ENCODE results near the gene ERMAP. TPM values are rescaled to one million over a fixed set of nuclear protein-coding genes. Genes with fewer than 3 reads are reported as not detected.

The ERMAP gene
- total RNA-seq, 2 experiments from 2014 or later = 5.7 to 6.0 TPM

GRCh38 chr1:42831273-42831672 is 14.4 kb downstream of the ERMAP start:
- ATAC-seq = no peak

GRCh38 chr1:42832641-42833240 is 15.8 kb downstream of the ERMAP start:
- ATAC-seq = no peak
- Mint-ChIP-seq H3K9me3 (ENCODE audit: insufficient read depth) (no peaks in the 10 kb centered on the region), H3K4me3 (no peak overlapping the region), H3K4me1 (ENCODE audit: low read depth) (peaks cover 2% of the 10 kb centered on the region), H3K27me3 (ENCODE audit: low read depth) (no peaks in the 10 kb centered on the region), H3K36me3 (ENCODE audit: low read depth) (no peaks in the 10 kb centered on the region), H3K27ac (no peak overlapping the region)
- ChIA-PET POLR2A (interaction anchor here (1.0 kb wide), 1 partner anchor 13 kb away, joined by 3 read pairs; the partner anchor contains the start of gene ZNF691), CTCF (interaction anchor here (0.8 kb wide), 1 partner anchor 13 kb away, joined by 3 read pairs; the partner anchor contains the start of gene ZNF691)
- DNase-seq = no peak

More at GRCh38 chr1:42831273-42831672, 14.4 kb downstream of the ERMAP start:
- no peak overlapping the region for H3K4me3 Mint-ChIP-seq
- ChIA-PET CTCF (no interaction called here), POLR2A (no interaction called here)
- no peak for DNase-seq
- H3K36me3 Mint-ChIP-seq (ENCODE audit: low read depth) = no peaks in the 10 kb centered on the region
- no peaks in the 10 kb centered on the region for H3K9me3 Mint-ChIP-seq (ENCODE audit: insufficient read depth)
- H3K27me3 Mint-ChIP-seq (ENCODE audit: low read depth) = no peaks in the 10 kb centered on the region
- H3K4me1 Mint-ChIP-seq (ENCODE audit: low read depth) = no peaks in the 10 kb centered on the region
- no peak overlapping the region for H3K27ac Mint-ChIP-seq

- ATAC-seq (no peak), DNase-seq (no peak)
- Mint-ChIP-seq H3K4me1 (ENCODE audit: low read depth) (peaks cover 2% of the 10 kb centered on the region), H3K36me3 (ENCODE audit: low read depth) (no peaks in the 10 kb centered on the region), H3K27me3 (ENCODE audit: low read depth) (no peaks in the 10 kb centered on the region), H3K9me3 (ENCODE audit: insufficient read depth) (no peaks in the 10 kb centered on the region), H3K4me3 (no peak overlapping the region), H3K27ac (no peak overlapping the region)
- CTCF ChIA-PET = no interaction called here
- POLR2A ChIA-PET = no interaction called here
These were observed 17.1 kb downstream of the ERMAP start for GRCh38 chr1:42833981-42834380.

GRCh38 chr1:42834803-42835202 is 17.9 kb downstream of the ERMAP start:
- ATAC-seq (no peak), DNase-seq (no peak)
- Mint-ChIP-seq H3K4me3 (no peak overlapping the region), H3K27ac (no peak overlapping the region), H3K9me3 (ENCODE audit: insufficient read depth) (no peaks in the 10 kb centered on the region), H3K27me3 (ENCODE audit: low read depth) (no peaks in the 10 kb centered on the region), H3K36me3 (ENCODE audit: low read depth) (no peaks in the 10 kb centered on the region), H3K4me1 (ENCODE audit: low read depth) (peaks cover 2% of the 10 kb centered on the region)
- POLR2A ChIA-PET = interaction anchor here (0.9 kb wide), 1 partner anchor 12 kb away, joined by 4 read pairs; the partner anchor contains the start of gene ZNF691
- CTCF ChIA-PET = interaction anchor here (1.4 to 1.6 kb wide), 2 partner anchors 11 to 18 kb away, joined by 3 to 6 read pairs; partner anchors contain the start of genes ERMAP, SVBP and ZNF691

GRCh38 chr1:42835422-42835821 is 18.5 kb downstream of the ERMAP start:
- Mint-ChIP-seq H3K27ac (no peak overlapping the region), H3K9me3 (ENCODE audit: insufficient read depth) (no peaks in the 10 kb centered on the region), H3K36me3 (ENCODE audit: low read depth) (no peaks in the 10 kb centered on the region), H3K4me1 (ENCODE audit: low read depth) (peaks cover 2% of the 10 kb centered on the region), H3K27me3 (ENCODE audit: low read depth) (no peaks in the 10 kb centered on the region), H3K4me3 (no peak overlapping the region)
- no peak for DNase-seq
- POLR2A ChIA-PET = interaction anchor here (0.9 kb wide), 1 partner anchor 11 kb away, joined by 4 read pairs; the partner anchor contains the start of gene ZNF691
- CTCF ChIA-PET = interaction anchor here (1.4 to 1.6 kb wide), 3 partner anchors 11 to 57 kb away, joined by 3 to 6 read pairs (median 4); partner anchors contain the start of genes ERMAP, SVBP and ZNF691
- ATAC-seq = no peak

- Mint-ChIP-seq H3K27me3 (ENCODE audit: low read depth) (no peaks in the 10 kb centered on the region), H3K27ac (no peak overlapping the region)
These were observed 20.8 kb downstream of the ERMAP start for GRCh38 chr1:42837709-42838108.

GRCh38 chr1:42838482-42839190 is 21.7 kb downstream of the ERMAP start:
- Mint-ChIP-seq H3K4me1 (ENCODE audit: low read depth) (peaks cover 2% of the 10 kb centered on the region), H3K36me3 (ENCODE audit: low read depth) (peaks cover 2% of the 10 kb centered on the region), H3K27ac (no peak overlapping the region), H3K9me3 (ENCODE audit: insufficient read depth) (no peaks in the 10 kb centered on the region), H3K27me3 (ENCODE audit: low read depth) (no peaks in the 10 kb centered on the region), H3K4me3 (no peak overlapping the region)
- DNase-seq = no peak
- ChIA-PET CTCF (interaction anchor here (1.0 to 1.8 kb wide), 3 partner anchors 8 to 235 kb away, joined by 3 to 11 read pairs (median 3); partner anchors contain the start of genes ERMAP, SVBP and ZNF691), POLR2A (no interaction called here)
- no peak for ATAC-seq

More at GRCh38 chr1:42837709-42838108, 20.8 kb downstream of the ERMAP start:
- Mint-ChIP-seq H3K4me3 (no peak overlapping the region), H3K4me1 (ENCODE audit: low read depth) (peaks cover 2% of the 10 kb centered on the region), H3K36me3 (ENCODE audit: low read depth) (no peaks in the 10 kb centered on the region), H3K9me3 (ENCODE audit: insufficient read depth) (no peaks in the 10 kb centered on the region)
- POLR2A ChIA-PET = no interaction called here
- ATAC-seq (no peak), DNase-seq (no peak)
- CTCF ChIA-PET = interaction anchor here (1.0 to 1.8 kb wide), 3 partner anchors 9 to 236 kb away, joined by 3 to 11 read pairs (median 3); partner anchors contain the start of genes ERMAP, SVBP and ZNF691

- ATAC-seq (no peak), DNase-seq (no peak)
- Mint-ChIP-seq H3K9me3 (ENCODE audit: insufficient read depth) (no peaks in the 10 kb centered on the region), H3K4me1 (ENCODE audit: low read depth) (peaks cover 5% of the 10 kb centered on the region), H3K27me3 (ENCODE audit: low read depth) (no peaks in the 10 kb centered on the region), H3K4me3 (no peak overlapping the region), H3K27ac (no peak overlapping the region), H3K36me3 (ENCODE audit: low read depth) (peaks cover 2% of the 10 kb centered on the region)
- ChIA-PET POLR2A (no interaction called here), CTCF (no interaction called here)
These were observed 24.1 kb downstream of the ERMAP start for GRCh38 chr1:42841010-42841409.

- H3K9me3 Mint-ChIP-seq (ENCODE audit: insufficient read depth) = no peaks in the 10 kb centered on the region
- ChIA-PET CTCF (no interaction called here), POLR2A (no interaction called here)
- H3K4me1 Mint-ChIP-seq (ENCODE audit: low read depth) = peaks cover 7% of the 10 kb centered on the region
- no peaks in the 10 kb centered on the region for H3K27me3 Mint-ChIP-seq (ENCODE audit: low read depth)
- H3K27ac Mint-ChIP-seq = no peak overlapping the region
- ATAC-seq = no peak
- no peak overlapping the region for H3K4me3 Mint-ChIP-seq
- DNase-seq = no peak
- H3K36me3 Mint-ChIP-seq (ENCODE audit: low read depth) = peaks cover 2% of the 10 kb centered on the region
These were observed 24.7 kb downstream of the ERMAP start for GRCh38 chr1:42841440-42842147.

GRCh38 chr1:42844592-42845140 is 27.7 kb downstream of the ERMAP start:
- H3K27ac Mint-ChIP-seq = no peak overlapping the region
- DNase-seq (no peak), ATAC-seq (no peak)
- no peaks in the 10 kb centered on the region for H3K27me3 Mint-ChIP-seq (ENCODE audit: low read depth)
- peaks cover 7% of the 10 kb centered on the region for H3K36me3 Mint-ChIP-seq (ENCODE audit: low read depth)
- H3K4me3 Mint-ChIP-seq = no peak overlapping the region
- POLR2A ChIA-PET = no interaction called here
- H3K4me1 Mint-ChIP-seq (ENCODE audit: low read depth) = peaks cover 28% of the 10 kb centered on the region
- CTCF ChIA-PET = interaction anchor here (4.6 kb wide), 1 partner anchor 228 kb away, joined by 20 read pairs; no protein-coding TSS in a partner anchor
- H3K9me3 Mint-ChIP-seq (ENCODE audit: insufficient read depth) = no peaks in the 10 kb centered on the region

- Mint-ChIP-seq H3K4me1 (ENCODE audit: low read depth) (peaks cover 30% of the 10 kb centered on the region), H3K27ac (no peak overlapping the region), H3K27me3 (ENCODE audit: low read depth) (no peaks in the 10 kb centered on the region), H3K36me3 (ENCODE audit: low read depth) (peaks cover 11% of the 10 kb centered on the region), H3K9me3 (ENCODE audit: insufficient read depth) (no peaks in the 10 kb centered on the region), H3K4me3 (no peak overlapping the region)
- no peak for DNase-seq
- ChIA-PET CTCF (interaction anchor here (2.1 to 4.6 kb wide), 3 partner anchors 78 to 228 kb away, joined by 19 to 22 read pairs (median 20); partner anchors contain the start of genes C1orf50 and P3H1), POLR2A (interaction anchor here (4.1 kb wide), 1 partner anchor 78 kb away, joined by 28 read pairs; the partner anchor contains the start of genes C1orf50 and P3H1)
- no peak for ATAC-seq
These were observed 28.3 kb downstream of the ERMAP start for GRCh38 chr1:42845193-42845592.

Measured in activated CD8-positive, alpha-beta T cell treated with anti-CD3 and anti-CD28 coated beads, Interleukin-2, amount 10 ng/mL, durations not matched to agents 7 days and 5 days (primary cell).